A549 (cell line): ENCODE results near the gene CBFA2T3. TPM values are rescaled to one million over a fixed set of nuclear protein-coding genes. Genes with fewer than 3 reads are reported as not detected.

Experiments
- ATAC-seq, 2 experiments: fragments of 200-7000 bp in 1 of 2; fragments of >200 bp in 1 of 2; cut with Nextera tagmentation in 1 of 2; cut with Tn5 transposase in 1 of 2; 3 replicates each; pipeline versions ENCODE4 v1.8.0 to v1.9.1; 2018 to 2020; ENCODE audit warnings: mild to moderate bottlenecking in 1 of 2, moderate library complexity in 1 of 2
- CTCF ChIA-PET: fragments of 300-600 bp; sonication (Branson Sonifier 250); formaldehyde crosslinking; extraction: SDS; loops from one replicate; lab custom pipeline; 2021; ENCODE audit warnings: antibody characterized with exemption, inconsistent platforms; lab: Yijun Ruan, JAX
- POLR2A ChIA-PET: fragments of 350-600 bp; formaldehyde crosslinking; extraction: SDS; loops from one replicate; lab custom pipeline; 2021; ENCODE audit warnings: antibody characterized with exemption, inconsistent platforms; lab: Yijun Ruan, JAX
- DNase-seq, 2 experiments: peaks; one replicate each; pipeline versions ENCODE4 v3.0.0 to v3.0.0-alpha.2; 2011 to 2016; ENCODE audit warnings: low read depth in 1 of 2, low spot score in 1 of 2
- FAIRE-seq: peaks from 2 replicates; lab custom pipeline; 2011; peaks lifted over from hg19 to GRCh38; lab: Jason Lieb, UNC
- H3K27ac ChIP-seq, 2 experiments: fragments of >200 bp; sonication (Bioruptor Twin); formaldehyde crosslinking; 3 replicates each; pipeline ENCODE4 v1.5.1; 2016 to 2017
- H3K4me1 ChIP-seq: fragments of >200 bp; sonication (Bioruptor Twin); formaldehyde crosslinking; 3 replicates; pipeline ENCODE4 v1.6.1; 2016
- H3K4me2 ChIP-seq: fragments of >200 bp; sonication (Bioruptor Twin); formaldehyde crosslinking; 3 replicates; pipeline ENCODE4 v1.6.1; 2016
- H3K4me3 ChIP-seq: fragments of >200 bp; sonication (Bioruptor Twin); formaldehyde crosslinking; 3 replicates; pipeline ENCODE4 v1.5.1; 2016
- H3K9me3 ChIP-seq: fragments of >200 bp; sonication (Bioruptor Twin); formaldehyde crosslinking; 3 replicates; pipeline ENCODE4 v1.6.1; 2016
- BHLHE40 ChIP-seq: IDR thresholded peaks from 2 replicates; pipeline ENCODE4 v1.6.1; 2012; ENCODE audit warnings: low read depth, low read length, inconsistent platforms
- FOSL2 ChIP-seq, 2 experiments: fragments of 450-650 bp in 1 of 2; fragments of >200 bp in 1 of 2; sonication (Bioruptor Twin) in 1 of 2; formaldehyde crosslinking; IDR thresholded peaks; 2 replicates each; pipeline versions ENCODE4 v1.5.0 to v1.6.1; 2016 to 2020; ENCODE audit warnings: mild to moderate bottlenecking in 1 of 2, moderate library complexity in 1 of 2
- FOXS1 ChIP-seq: fragments of 250-450 bp; sonication (Bioruptor Pico); IDR thresholded peaks from 2 replicates; pipeline ENCODE4 v1.5.0; 2020; ENCODE audit warnings: mild to moderate bottlenecking, moderate library complexity
- GATA3 ChIP-seq: IDR thresholded peaks from 2 replicates; pipeline ENCODE4 v1.6.1; 2012; ENCODE audit warnings: borderline replicate concordance
- KDM5A ChIP-seq: fragments of 200-600 bp; sonication (generic); IDR thresholded peaks from 2 replicates; pipeline ENCODE4 v1.6.1; 2016; ENCODE audit warnings: antibody characterized with exemption, mild to moderate bottlenecking
- MYC ChIP-seq: IDR thresholded peaks from 2 replicates; pipeline ENCODE4 v1.6.1; 2012; ENCODE audit warnings: mild to moderate bottlenecking, inconsistent platforms, low read length, improper control_type of control experiment, borderline replicate concordance
- POLR2AphosphoS2 ChIP-seq: conservative IDR thresholded peaks from 2 replicates; pipeline ENCODE4 v1.6.1; 2012; ENCODE audit warnings: low read length, improper control_type of control experiment, inconsistent platforms
- RAD21 ChIP-seq, 2 experiments: fragments of >200 bp in 1 of 2; sonication (Bioruptor Twin) in 1 of 2; formaldehyde crosslinking in 1 of 2; IDR thresholded peaks in 1 of 2; conservative IDR thresholded peaks in 1 of 2; 2 replicates in 1 of 2; 3 replicates in 1 of 2; pipeline ENCODE4 v1.6.1; 2012 to 2018; ENCODE audit warnings: inconsistent platforms in 1 of 2
- RFX5 ChIP-seq: fragments of 450-650 bp; IDR thresholded peaks from 2 replicates; pipeline ENCODE4 v1.7.1; 2014; ENCODE audit warnings: antibody characterized with exemption, mild to moderate bottlenecking, moderate library complexity
- TP53 ChIP-seq: fragments of 250-450 bp; sonication (Bioruptor Pico); IDR thresholded peaks from 2 replicates; pipeline ENCODE4 v1.5.0; 2021; ENCODE audit warnings: mild to moderate bottlenecking, moderate library complexity
- ZSCAN20 ChIP-seq: fragments of 250-450 bp; sonication (Bioruptor Pico); IDR thresholded peaks from 2 replicates; pipeline ENCODE4 v1.8.0; 2022; ENCODE audit warnings: mild to moderate bottlenecking, moderate library complexity
- whole genome bisulfite sequencing: methylation state at CpG from one replicate; pipeline ENCODE4 v1.1.6; 2017; ENCODE audit errors: missing lambda C conversion rate; 5-methylcytosine and 5-hydroxymethylcytosine counted together
- polyA plus RNA-seq, 4 experiments: library from polyadenylated mRNA; depleted of rRNA in 3 of 4; stranded (reverse); fragments of >200 nt; fragmentation: RNase III in 1 of 4; extraction: RNeasy Plus Mini Kit Qiagen cat#74134 plus additional on column Dnase treatment in 1 of 4; gene quantifications; 2 replicates in 3 of 4; 3 replicates in 1 of 4; pipeline ENCODE4 v1.2.3, GENCODE V29; 2011 to 2017
- TF ChIP-seq, protein P1 (sequence below): IDR thresholded peaks from 2 replicates; pipeline ENCODE4 v1.6.1; 2012; ENCODE audit warnings: low read depth, borderline replicate concordance
- TF ChIP-seq, protein P2 (sequence below): fragments of >200 bp; sonication (Bioruptor Twin); formaldehyde crosslinking; IDR thresholded peaks from 3 replicates; pipeline ENCODE4 v1.6.1; 2016
- TF ChIP-seq, protein P3 (sequence below): IDR thresholded peaks from 2 replicates; pipeline ENCODE4 v1.6.1; 2012
- TF ChIP-seq, protein P4 (sequence below): fragments of 250-450 bp; sonication (Bioruptor Pico); IDR thresholded peaks from 2 replicates; pipeline ENCODE4 v1.5.0; 2020; ENCODE audit warnings: low read depth, mild to moderate bottlenecking, moderate library complexity
- TF ChIP-seq, protein P5 (sequence below): fragments of 450-650 bp; IDR thresholded peaks from 2 replicates; pipeline ENCODE4 v1.6.1; 2014; ENCODE audit warnings: antibody characterized with exemption
- TF ChIP-seq, protein P6 (sequence below): fragments of >200 bp; sonication (Bioruptor Twin); formaldehyde crosslinking; IDR thresholded peaks from 2 replicates; pipeline ENCODE4 v1.6.1; 2016
- TF ChIP-seq, protein P7 (sequence below): fragments of 200-600 bp; sonication (generic); IDR thresholded peaks from 2 replicates; pipeline ENCODE4 v1.6.1; 2016; ENCODE audit warnings: antibody characterized with exemption, mild to moderate bottlenecking, moderate library complexity
- TF ChIP-seq, protein P8 (sequence below): fragments of >200 bp; sonication (Bioruptor Twin); formaldehyde crosslinking; IDR thresholded peaks from 3 replicates; pipeline ENCODE4 v1.5.1; 2016
- TF ChIP-seq, protein P9 (sequence below): IDR thresholded peaks from 2 replicates; pipeline ENCODE4 v1.6.1; 2012

CBFA2T3 gene
- polyA plus RNA-seq, 2 of the 4 experiments (the other 2 are of a cell fraction): 0.08 TPM; not detected in 1

DNA sequence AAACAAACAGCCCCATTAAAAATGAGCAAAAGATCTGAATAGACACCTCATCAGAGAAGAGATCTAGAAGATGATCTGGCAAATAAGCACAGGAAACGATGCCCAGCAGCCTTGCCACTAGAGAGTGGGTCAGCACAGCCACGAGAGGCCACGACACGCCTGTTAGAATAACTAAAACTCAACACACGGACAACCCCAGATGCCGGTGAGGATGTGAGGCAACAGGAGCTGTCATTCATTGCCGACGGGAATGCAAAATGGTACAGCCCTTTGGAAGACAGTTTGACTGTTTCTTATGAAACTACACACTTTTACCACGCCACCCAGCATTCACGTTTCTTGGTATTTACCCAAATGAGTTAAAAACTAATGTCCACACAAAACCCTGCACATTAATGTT, 31.5 kb downstream of the CBFA2T3 start:
- no peak overlapping the region for H3K4me3 ChIP-seq
- no peak for DNase-seq
- 12% methylated on average over 10 of the region's 10 CpGs for WGBS
- no peak overlapping the region for H3K4me2 ChIP-seq
- CTCF ChIA-PET: interaction anchor here (0.8 to 5.1 kb wide), 2 partner anchors 28 to 222 kb away, joined by 3 to 20 read pairs; no protein-coding TSS in a partner anchor
- H3K9me3 ChIP-seq: no peaks in the 10 kb centered on the region
- POLR2A ChIA-PET: no interaction called here
- H3K4me1 ChIP-seq: 0 out of 3 replicates have a peak, but pooled peaks cover 5% of the 10 kb centered on the region
- no peak for FAIRE-seq
- TF ChIP-seq, protein P1, sequence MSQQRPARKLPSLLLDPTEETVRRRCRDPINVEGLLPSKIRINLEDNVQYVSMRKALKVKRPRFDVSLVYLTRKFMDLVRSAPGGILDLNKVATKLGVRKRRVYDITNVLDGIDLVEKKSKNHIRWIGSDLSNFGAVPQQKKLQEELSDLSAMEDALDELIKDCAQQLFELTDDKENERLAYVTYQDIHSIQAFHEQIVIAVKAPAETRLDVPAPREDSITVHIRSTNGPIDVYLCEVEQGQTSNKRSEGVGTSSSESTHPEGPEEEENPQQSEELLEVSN: no peak
- TF ChIP-seq POLR2AphosphoS2 (no peak), ZSCAN20 (CRISPR knock-in tag) (no peak), FOXS1 (CRISPR knock-in tag) (no peak), TP53 (CRISPR knock-in tag) (no peak), RFX5 (no peak), KDM5A (no peak), MYC (no peak), BHLHE40 (no peak), RAD21 (conservative IDR thresholded peaks at IDR 0.05 in 1 of 2, IDR thresholded peaks at IDR 0.05 in 1 of 2) (no peak), GATA3 (no peak), FOSL2 (IDR thresholded peaks at IDR 0.05) (no peak), FOSL2 (CRISPR knock-in tag; IDR thresholded peaks at IDR 0.05) (no peak)
- TF ChIP-seq, protein P2, sequence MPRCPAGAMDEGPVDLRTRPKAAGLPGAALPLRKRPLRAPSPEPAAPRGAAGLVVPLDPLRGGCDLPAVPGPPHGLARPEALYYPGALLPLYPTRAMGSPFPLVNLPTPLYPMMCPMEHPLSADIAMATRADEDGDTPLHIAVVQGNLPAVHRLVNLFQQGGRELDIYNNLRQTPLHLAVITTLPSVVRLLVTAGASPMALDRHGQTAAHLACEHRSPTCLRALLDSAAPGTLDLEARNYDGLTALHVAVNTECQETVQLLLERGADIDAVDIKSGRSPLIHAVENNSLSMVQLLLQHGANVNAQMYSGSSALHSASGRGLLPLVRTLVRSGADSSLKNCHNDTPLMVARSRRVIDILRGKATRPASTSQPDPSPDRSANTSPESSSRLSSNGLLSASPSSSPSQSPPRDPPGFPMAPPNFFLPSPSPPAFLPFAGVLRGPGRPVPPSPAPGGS: no peak
- TF ChIP-seq, protein P3, sequence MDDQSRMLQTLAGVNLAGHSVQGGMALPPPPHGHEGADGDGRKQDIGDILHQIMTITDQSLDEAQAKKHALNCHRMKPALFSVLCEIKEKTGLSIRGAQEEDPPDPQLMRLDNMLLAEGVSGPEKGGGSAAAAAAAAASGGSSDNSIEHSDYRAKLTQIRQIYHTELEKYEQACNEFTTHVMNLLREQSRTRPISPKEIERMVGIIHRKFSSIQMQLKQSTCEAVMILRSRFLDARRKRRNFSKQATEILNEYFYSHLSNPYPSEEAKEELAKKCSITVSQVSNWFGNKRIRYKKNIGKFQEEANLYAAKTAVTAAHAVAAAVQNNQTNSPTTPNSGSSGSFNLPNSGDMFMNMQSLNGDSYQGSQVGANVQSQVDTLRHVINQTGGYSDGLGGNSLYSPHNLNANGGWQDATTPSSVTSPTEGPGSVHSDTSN: no peak
- TF ChIP-seq, protein P4, sequence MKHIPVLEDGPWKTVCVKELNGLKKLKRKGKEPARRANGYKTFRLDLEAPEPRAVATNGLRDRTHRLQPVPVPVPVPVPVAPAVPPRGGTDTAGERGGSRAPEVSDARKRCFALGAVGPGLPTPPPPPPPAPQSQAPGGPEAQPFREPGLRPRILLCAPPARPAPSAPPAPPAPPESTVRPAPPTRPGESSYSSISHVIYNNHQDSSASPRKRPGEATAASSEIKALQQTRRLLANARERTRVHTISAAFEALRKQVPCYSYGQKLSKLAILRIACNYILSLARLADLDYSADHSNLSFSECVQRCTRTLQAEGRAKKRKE (CRISPR knock-in tag): no peak
- TF ChIP-seq, protein P5, sequence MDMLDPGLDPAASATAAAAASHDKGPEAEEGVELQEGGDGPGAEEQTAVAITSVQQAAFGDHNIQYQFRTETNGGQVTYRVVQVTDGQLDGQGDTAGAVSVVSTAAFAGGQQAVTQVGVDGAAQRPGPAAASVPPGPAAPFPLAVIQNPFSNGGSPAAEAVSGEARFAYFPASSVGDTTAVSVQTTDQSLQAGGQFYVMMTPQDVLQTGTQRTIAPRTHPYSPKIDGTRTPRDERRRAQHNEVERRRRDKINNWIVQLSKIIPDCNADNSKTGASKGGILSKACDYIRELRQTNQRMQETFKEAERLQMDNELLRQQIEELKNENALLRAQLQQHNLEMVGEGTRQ: no peak
- TF ChIP-seq, protein P6, sequence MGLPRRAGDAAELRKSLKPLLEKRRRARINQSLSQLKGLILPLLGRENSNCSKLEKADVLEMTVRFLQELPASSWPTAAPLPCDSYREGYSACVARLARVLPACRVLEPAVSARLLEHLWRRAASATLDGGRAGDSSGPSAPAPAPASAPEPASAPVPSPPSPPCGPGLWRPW: no peak
- TF ChIP-seq, protein P7, sequence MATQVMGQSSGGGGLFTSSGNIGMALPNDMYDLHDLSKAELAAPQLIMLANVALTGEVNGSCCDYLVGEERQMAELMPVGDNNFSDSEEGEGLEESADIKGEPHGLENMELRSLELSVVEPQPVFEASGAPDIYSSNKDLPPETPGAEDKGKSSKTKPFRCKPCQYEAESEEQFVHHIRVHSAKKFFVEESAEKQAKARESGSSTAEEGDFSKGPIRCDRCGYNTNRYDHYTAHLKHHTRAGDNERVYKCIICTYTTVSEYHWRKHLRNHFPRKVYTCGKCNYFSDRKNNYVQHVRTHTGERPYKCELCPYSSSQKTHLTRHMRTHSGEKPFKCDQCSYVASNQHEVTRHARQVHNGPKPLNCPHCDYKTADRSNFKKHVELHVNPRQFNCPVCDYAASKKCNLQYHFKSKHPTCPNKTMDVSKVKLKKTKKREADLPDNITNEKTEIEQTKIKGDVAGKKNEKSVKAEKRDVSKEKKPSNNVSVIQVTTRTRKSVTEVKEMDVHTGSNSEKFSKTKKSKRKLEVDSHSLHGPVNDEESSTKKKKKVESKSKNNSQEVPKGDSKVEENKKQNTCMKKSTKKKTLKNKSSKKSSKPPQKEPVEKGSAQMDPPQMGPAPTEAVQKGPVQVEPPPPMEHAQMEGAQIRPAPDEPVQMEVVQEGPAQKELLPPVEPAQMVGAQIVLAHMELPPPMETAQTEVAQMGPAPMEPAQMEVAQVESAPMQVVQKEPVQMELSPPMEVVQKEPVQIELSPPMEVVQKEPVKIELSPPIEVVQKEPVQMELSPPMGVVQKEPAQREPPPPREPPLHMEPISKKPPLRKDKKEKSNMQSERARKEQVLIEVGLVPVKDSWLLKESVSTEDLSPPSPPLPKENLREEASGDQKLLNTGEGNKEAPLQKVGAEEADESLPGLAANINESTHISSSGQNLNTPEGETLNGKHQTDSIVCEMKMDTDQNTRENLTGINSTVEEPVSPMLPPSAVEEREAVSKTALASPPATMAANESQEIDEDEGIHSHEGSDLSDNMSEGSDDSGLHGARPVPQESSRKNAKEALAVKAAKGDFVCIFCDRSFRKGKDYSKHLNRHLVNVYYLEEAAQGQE: no peak
- TF ChIP-seq, protein P8, sequence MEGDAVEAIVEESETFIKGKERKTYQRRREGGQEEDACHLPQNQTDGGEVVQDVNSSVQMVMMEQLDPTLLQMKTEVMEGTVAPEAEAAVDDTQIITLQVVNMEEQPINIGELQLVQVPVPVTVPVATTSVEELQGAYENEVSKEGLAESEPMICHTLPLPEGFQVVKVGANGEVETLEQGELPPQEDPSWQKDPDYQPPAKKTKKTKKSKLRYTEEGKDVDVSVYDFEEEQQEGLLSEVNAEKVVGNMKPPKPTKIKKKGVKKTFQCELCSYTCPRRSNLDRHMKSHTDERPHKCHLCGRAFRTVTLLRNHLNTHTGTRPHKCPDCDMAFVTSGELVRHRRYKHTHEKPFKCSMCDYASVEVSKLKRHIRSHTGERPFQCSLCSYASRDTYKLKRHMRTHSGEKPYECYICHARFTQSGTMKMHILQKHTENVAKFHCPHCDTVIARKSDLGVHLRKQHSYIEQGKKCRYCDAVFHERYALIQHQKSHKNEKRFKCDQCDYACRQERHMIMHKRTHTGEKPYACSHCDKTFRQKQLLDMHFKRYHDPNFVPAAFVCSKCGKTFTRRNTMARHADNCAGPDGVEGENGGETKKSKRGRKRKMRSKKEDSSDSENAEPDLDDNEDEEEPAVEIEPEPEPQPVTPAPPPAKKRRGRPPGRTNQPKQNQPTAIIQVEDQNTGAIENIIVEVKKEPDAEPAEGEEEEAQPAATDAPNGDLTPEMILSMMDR: no peak
- TF ChIP-seq, protein P9, sequence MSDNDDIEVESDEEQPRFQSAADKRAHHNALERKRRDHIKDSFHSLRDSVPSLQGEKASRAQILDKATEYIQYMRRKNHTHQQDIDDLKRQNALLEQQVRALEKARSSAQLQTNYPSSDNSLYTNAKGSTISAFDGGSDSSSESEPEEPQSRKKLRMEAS: no peak
- no peak overlapping the region for H3K27ac ChIP-seq
- no peak for ATAC-seq
